Mesodermal cell (in vitro differentiated cells): ENCODE results near the gene CCNY.
A peak's percentile ranks its signal among the peaks of the same experiment; 100 is the strongest.

ENCODE experiments used
- H3K27ac ChIP-seq: 2 replicates; pipeline ENCODE4 v1.7.0; 2013; ENCODE audit warnings: mild to moderate bottlenecking, low read depth, low read length, moderate library complexity; ENCODE audit not compliant: severe bottlenecking
- H3K36me3 ChIP-seq: 2 replicates; pipeline ENCODE4 v1.7.1; 2013; ENCODE audit warnings: mild to moderate bottlenecking, low read length, moderate library complexity; ENCODE audit not compliant: control insufficient read depth, insufficient read depth
- H3K4me1 ChIP-seq: one replicate; pipeline ENCODE4 v1.7.1; 2013; ENCODE audit warnings: mild to moderate bottlenecking, low read length; ENCODE audit not compliant: insufficient read depth, control insufficient read depth, poor library complexity, severe bottlenecking
- H3K4me3 ChIP-seq: 2 replicates; pipeline ENCODE4 v1.7.0; 2013; ENCODE audit warnings: low read length, control low read depth, mild to moderate bottlenecking; ENCODE audit not compliant: insufficient read depth, poor library complexity, severe bottlenecking; ENCODE audit errors: extremely low read depth
- H3K9me3 ChIP-seq: 2 replicates; pipeline ENCODE4 v1.7.1; 2013; ENCODE audit warnings: mild to moderate bottlenecking, low read length, moderate library complexity; ENCODE audit not compliant: control insufficient read depth
- WGBS, 2 experiments: methylation state at CpG; one replicate each; pipeline ENCODE4 v1.1.5; 2013; ENCODE audit warnings: missing lambda C conversion rate in 2 of 2; ENCODE audit not compliant: insufficient coverage in 2 of 2; 5-methylcytosine and 5-hydroxymethylcytosine counted together

CCNY gene

GRCh38 chr10:35464825-35465456, 128.6 kb downstream of the CCNY start:
- peaks cover 32% of the 10 kb centered on the region for H3K4me1 ChIP-seq
- no peaks in the 10 kb centered on the region for H3K9me3 ChIP-seq
- H3K36me3 ChIP-seq = no peaks in the 10 kb centered on the region
- H3K27ac ChIP-seq = no peak overlapping the region
- no peak overlapping the region for H3K4me3 ChIP-seq
- WGBS, 2 experiments = 19 to 28% methylated on average over 9 to 11 of the region's 11 CpGs

GRCh38 chr10:35465673-35466072, 129.4 kb downstream of the CCNY start:
- Histone ChIP-seq H3K4me1 (peaks cover 35% of the 10 kb centered on the region), H3K36me3 (no peaks in the 10 kb centered on the region), H3K9me3 (no peaks in the 10 kb centered on the region), H3K4me3 (no peak overlapping the region), H3K27ac (no peak overlapping the region)
- 78 to 86% methylated on average over 3 to 4 of the region's 5 CpGs for WGBS, 2 experiments

GRCh38 chr10:35466170-35466569, 129.9 kb downstream of the CCNY start:
- H3K9me3 ChIP-seq = no peaks in the 10 kb centered on the region
- H3K27ac ChIP-seq = no peak overlapping the region
- H3K36me3 ChIP-seq = no peaks in the 10 kb centered on the region
- peaks cover 35% of the 10 kb centered on the region for H3K4me1 ChIP-seq
- WGBS, 2 experiments = 83 to 92% methylated on average over 3 to 4 of the region's 5 CpGs
- H3K4me3 ChIP-seq = no peak overlapping the region

GRCh38 chr10:35466661-35467060, 130.4 kb downstream of the CCNY start:
- WGBS, 2 experiments = 92 to 96% methylated on average over 2 to 3 of the region's 4 CpGs
- Histone ChIP-seq H3K36me3 (no peaks in the 10 kb centered on the region), H3K4me1 (peaks cover 35% of the 10 kb centered on the region), H3K9me3 (no peaks in the 10 kb centered on the region), H3K27ac (no peak overlapping the region), H3K4me3 (no peak overlapping the region)

- no peak overlapping the region for H3K27ac ChIP-seq
- H3K36me3 ChIP-seq = no peaks in the 10 kb centered on the region
- no peak overlapping the region for H3K4me3 ChIP-seq
- peaks cover 35% of the 10 kb centered on the region for H3K4me1 ChIP-seq
- no peaks in the 10 kb centered on the region for H3K9me3 ChIP-seq
Measured at GRCh38 chr10:35467186-35467585, 130.9 kb downstream of the CCNY start.

- Histone ChIP-seq H3K27ac (peak overlapping the region; percentile 49), H3K36me3 (peaks cover 4% of the 10 kb centered on the region), H3K4me3 (no peak overlapping the region), H3K9me3 (no peaks in the 10 kb centered on the region), H3K4me1 (peaks cover 18% of the 10 kb centered on the region)
- WGBS, 2 experiments = 82 to 87% methylated on average over 7 to 8 of the region's 9 CpGs
Measured at GRCh38 chr10:35470248-35470924, 134.1 kb downstream of the CCNY start.

- peaks cover 4% of the 10 kb centered on the region for H3K36me3 ChIP-seq
- H3K4me3 ChIP-seq = no peak overlapping the region
- H3K9me3 ChIP-seq = no peaks in the 10 kb centered on the region
- peaks cover 17% of the 10 kb centered on the region for H3K4me1 ChIP-seq
- H3K27ac ChIP-seq = peak overlapping the region; percentile 49
- WGBS, 2 experiments = no CpG with 5 or more reads among the region's 5 CpGs
Measured at GRCh38 chr10:35470925-35471315, 134.6 kb downstream of the CCNY start.

GRCh38 chr10:35471435-35471834, 135.1 kb downstream of the CCNY start:
- Histone ChIP-seq H3K27ac (no peak overlapping the region), H3K4me3 (no peak overlapping the region)
- 82 to 91% methylated on average over 2 of the region's 3 CpGs for WGBS, 2 experiments

GRCh38 chr10:35480142-35480541, 143.8 kb downstream of the CCNY start:
- no peak overlapping the region for H3K4me3 ChIP-seq
- peaks cover 11% of the 10 kb centered on the region for H3K36me3 ChIP-seq
- no peaks in the 10 kb centered on the region for H3K4me1 ChIP-seq
- 76 to 84% methylated on average over 5 to 9 of the region's 9 CpGs for WGBS, 2 experiments
- H3K9me3 ChIP-seq = no peaks in the 10 kb centered on the region
- no peak overlapping the region for H3K27ac ChIP-seq

More at GRCh38 chr10:35471435-35471834, 135.1 kb downstream of the CCNY start:
- Histone ChIP-seq H3K4me1 (peaks cover 17% of the 10 kb centered on the region), H3K9me3 (no peaks in the 10 kb centered on the region), H3K36me3 (peaks cover 4% of the 10 kb centered on the region)

- Histone ChIP-seq H3K4me1 (no peaks in the 10 kb centered on the region), H3K27ac (no peak overlapping the region), H3K4me3 (no peak overlapping the region), H3K36me3 (peaks cover 19% of the 10 kb centered on the region), H3K9me3 (no peaks in the 10 kb centered on the region)
- 90 to 94% methylated on average over 2 of the region's 2 CpGs for whole genome bisulfite sequencing, 2 experiments
Measured at GRCh38 chr10:35481413-35481812, 145.1 kb downstream of the CCNY start.

GRCh38 chr10:35486297-35486990, 150.1 kb downstream of the CCNY start:
- WGBS, 2 experiments = 90 to 94% methylated on average over 5 of the region's 5 CpGs
- Histone ChIP-seq H3K9me3 (no peaks in the 10 kb centered on the region), H3K36me3 (peaks cover 28% of the 10 kb centered on the region), H3K27ac (no peak overlapping the region), H3K4me3 (no peak overlapping the region), H3K4me1 (no peaks in the 10 kb centered on the region)
